SK-N-SH (cell line): ENCODE results near the gene AUTS2. TPM values are rescaled to one million over a fixed set of nuclear protein-coding genes. Genes with fewer than 3 reads are reported as not detected.
A peak's percentile ranks its signal among the peaks of the same experiment; 100 is the strongest.

Experiments used
- CTCF ChIA-PET: fragments of 300-600, 350-600 bp; formaldehyde crosslinking; extraction: SDS; loops from one replicate; lab custom pipeline; 2021; lab: Yijun Ruan, JAX
- POLR2A ChIA-PET: fragments of 350-600 bp; sonication (Branson Sonifier 250); formaldehyde crosslinking; extraction: SDS; loops from one replicate; lab custom pipeline; 2020; ENCODE audit warnings: antibody characterized with exemption, inconsistent platforms; lab: Yijun Ruan, JAX
- DNase-seq: peaks from one replicate; pipeline ENCODE4 v3.0.0; 2012
- H2AFZ ChIP-seq: fragments of 200-600 bp; sonication (generic); 2 replicates; pipeline ENCODE4 v1.8.1; 2016; ENCODE audit warnings: antibody characterized with exemption, mild to moderate bottlenecking, low read depth
- H3F3A ChIP-seq: fragments of 200-600 bp; sonication (generic); replicated peaks from 2 replicates; pipeline ENCODE3; 2016; ENCODE audit warnings: antibody characterized with exemption, mild to moderate bottlenecking; ENCODE audit not compliant: insufficient read depth
- H3K27ac ChIP-seq, 2 experiments: fragments of 200-500 bp in 1 of 2; fragments of 200-600 bp in 1 of 2; sonication (Bioruptor generic) in 1 of 2; sonication (generic), shearing (Covaris generic) in 1 of 2; 2 replicates each; pipeline versions ENCODE4 v1.5.1 to v1.6.1; 2014 to 2016; ENCODE audit warnings: low read depth in 2 of 2, inconsistent platforms in 1 of 2, low read length in 1 of 2, mild to moderate bottlenecking in 1 of 2, mixed read lengths in 1 of 2
- H3K27me3 ChIP-seq: fragments of 200-600 bp; sonication (generic), shearing (Covaris generic); 2 replicates; pipeline ENCODE4 v1.6.1; 2016; ENCODE audit warnings: mixed run types; ENCODE audit not compliant: insufficient read depth
- H3K36me3 ChIP-seq, 2 experiments: fragments of 200-500 bp in 1 of 2; fragments of 200-600 bp in 1 of 2; sonication (Bioruptor generic) in 1 of 2; sonication (generic) in 1 of 2; replicated peaks in 1 of 2; 2 replicates each; pipeline versions ENCODE3 to v1.5.1; 2014 to 2016; ENCODE audit warnings: low read length in 1 of 2, mild to moderate bottlenecking in 1 of 2; ENCODE audit not compliant: insufficient read depth in 2 of 2, control insufficient read depth in 1 of 2
- H3K4me1 ChIP-seq, 2 experiments: fragments of 200-500 bp in 1 of 2; fragments of 200-600 bp in 1 of 2; sonication (Bioruptor generic) in 1 of 2; sonication (generic), shearing (Covaris generic) in 1 of 2; 2 replicates each; pipeline versions ENCODE4 v1.5.1 to v1.6.1; 2014 to 2016; ENCODE audit warnings: low read depth in 1 of 2, low read length in 1 of 2, mixed run types in 1 of 2; ENCODE audit not compliant: insufficient read depth in 2 of 2, control insufficient read depth in 1 of 2
- H3K4me2 ChIP-seq: fragments of 200-600 bp; sonication (generic), shearing (Covaris generic); 2 replicates; pipeline ENCODE4 v1.6.1; 2017; ENCODE audit warnings: mixed run types
- H3K4me3 ChIP-seq, 2 experiments: fragments of 200-500 bp in 1 of 2; fragments of 200-600 bp in 1 of 2; sonication (Bioruptor generic) in 1 of 2; sonication (generic), shearing (Covaris generic) in 1 of 2; 2 replicates each; pipeline versions ENCODE4 v1.5.1 to v1.8.1; 2014 to 2016; ENCODE audit warnings: low read depth in 2 of 2, inconsistent platforms in 1 of 2, low read length in 1 of 2, mild to moderate bottlenecking in 1 of 2, mixed read lengths in 1 of 2, moderate library complexity in 1 of 2
- H3K79me2 ChIP-seq: fragments of 200-600 bp; sonication (generic); 2 replicates; pipeline ENCODE4 v1.8.1; 2017; ENCODE audit warnings: mild to moderate bottlenecking; ENCODE audit not compliant: insufficient read depth
- H3K9ac ChIP-seq: fragments of 200-600 bp; sonication (generic); 2 replicates; pipeline ENCODE4 v1.6.1; 2017; ENCODE audit warnings: mixed run types
- H3K9me2 ChIP-seq: fragments of 200-600 bp; sonication (generic); 2 replicates; pipeline ENCODE4 v1.6.1; 2017; ENCODE audit warnings: mixed run types
- H3K9me3 ChIP-seq: fragments of 200-600 bp; sonication (generic); 2 replicates; pipeline ENCODE4 v1.6.1; 2017; ENCODE audit warnings: mixed run types, mild to moderate bottlenecking, moderate library complexity
- H4K20me1 ChIP-seq: fragments of 200-600 bp; sonication (generic); 2 replicates; pipeline ENCODE4 v1.6.1; 2017; ENCODE audit warnings: mild to moderate bottlenecking, mixed run types; ENCODE audit not compliant: insufficient read depth
- CHD2 ChIP-seq: fragments of 150-350 bp; IDR thresholded peaks from 2 replicates; pipeline ENCODE4 v1.6.1; 2018; ENCODE audit warnings: low read length; ENCODE audit not compliant: partially characterized antibody
- EP300 ChIP-seq, 2 experiments: IDR thresholded peaks; 2 replicates each; pipeline versions ENCODE4 v1.4.0 to v1.6.1; 2012; ENCODE audit warnings: borderline replicate concordance in 1 of 2, low read depth in 1 of 2, low read length in 1 of 2
- FOXJ3 ChIP-seq: sonication (generic); formaldehyde crosslinking; IDR thresholded peaks from 2 replicates; pipeline ENCODE4 v1.5.1; 2020; ENCODE audit warnings: mild to moderate bottlenecking, missing genetic modification reagents
- FOXM1 ChIP-seq: IDR thresholded peaks from 2 replicates; pipeline ENCODE4 v1.4.0; 2012; ENCODE audit warnings: low read depth, mild to moderate bottlenecking
- IRF3 ChIP-seq: fragments of 150-350 bp; IDR thresholded peaks from 2 replicates; pipeline ENCODE4 v1.6.1; 2016; ENCODE audit warnings: mild to moderate bottlenecking, low read depth, low read length
- JUND ChIP-seq: IDR thresholded peaks from 2 replicates; pipeline ENCODE4 v1.4.0; 2012
- MAX ChIP-seq: IDR thresholded peaks from 2 replicates; pipeline ENCODE4 v1.4.0; 2012; ENCODE audit warnings: low read depth
- MEF2A ChIP-seq: IDR thresholded peaks from 2 replicates; pipeline ENCODE4 v1.4.0; 2012; ENCODE audit warnings: low read depth, borderline replicate concordance
- MXI1 ChIP-seq: IDR thresholded peaks from 2 replicates; pipeline ENCODE4 v1.6.1; 2012; ENCODE audit warnings: mild to moderate bottlenecking, low read depth, low read length, improper control_type of control experiment
- NRF1 ChIP-seq: IDR thresholded peaks from 2 replicates; pipeline ENCODE4 v1.6.1; 2012; ENCODE audit warnings: low read depth, mild to moderate bottlenecking, low read length
- PBX3 ChIP-seq: IDR thresholded peaks from 2 replicates; pipeline ENCODE4; 2012
- POLR2AphosphoS5 ChIP-seq: IDR thresholded peaks from 2 replicates; pipeline ENCODE4 v1.6.1; 2012; ENCODE audit warnings: low read depth, low read length
- RAD21 ChIP-seq: IDR thresholded peaks from 2 replicates; pipeline ENCODE4 v1.6.1; 2012; ENCODE audit warnings: mild to moderate bottlenecking, low read length
- RCOR1 ChIP-seq: fragments of 150-350 bp; IDR thresholded peaks from 2 replicates; pipeline ENCODE4 v1.6.1; 2017; ENCODE audit warnings: antibody characterized with exemption, low read length
- RFX5 ChIP-seq: IDR thresholded peaks from 2 replicates; pipeline ENCODE4 v1.6.1; 2012; ENCODE audit warnings: mild to moderate bottlenecking, improper control_type of control experiment, low read length
- SMC3 ChIP-seq: IDR thresholded peaks from 2 replicates; pipeline ENCODE4 v1.6.1; 2012; ENCODE audit warnings: low read depth, low read length, improper control_type of control experiment
- TAF1 ChIP-seq: IDR thresholded peaks from 2 replicates; pipeline ENCODE4 v1.6.1; 2012; ENCODE audit warnings: low read depth, mild to moderate bottlenecking, low read length, moderate library complexity, borderline replicate concordance
- TCF12 ChIP-seq: IDR thresholded peaks from 2 replicates; pipeline ENCODE4 v1.4.0; 2012
- USF1 ChIP-seq: IDR thresholded peaks from 2 replicates; pipeline ENCODE4 v1.4.0; 2012; ENCODE audit warnings: low read depth, borderline replicate concordance
- USF2 ChIP-seq: fragments of 150-350 bp; IDR thresholded peaks from 2 replicates; pipeline ENCODE4 v1.6.1; 2017; ENCODE audit warnings: antibody characterized with exemption, low read length, low read depth, borderline replicate concordance
- YY1 ChIP-seq: IDR thresholded peaks from 2 replicates; pipeline ENCODE4 v1.4.0; 2012; ENCODE audit warnings: low read depth, mild to moderate bottlenecking
- ZBTB33 ChIP-seq: IDR thresholded peaks from 2 replicates; pipeline ENCODE4 v1.4.0; 2012; ENCODE audit warnings: low read depth, borderline replicate concordance
- WGBS: methylation state at CpG from one replicate; pipeline ENCODE4 v1.1.6; 2017; ENCODE audit warnings: low lambda C conversion rate; 5-methylcytosine and 5-hydroxymethylcytosine counted together
- polyA plus RNA-seq, 3 experiments: library from polyadenylated mRNA; depleted of rRNA; stranded (reverse); fragments of >200 nt; gene quantifications; 2 replicates each; pipeline ENCODE4 v1.2.3, GENCODE V29; 2012

AUTS2 gene
- polyA plus RNA-seq, 1 of the 3 experiments (the other 2 are of a cell fraction) = 15.6 TPM

GRCh38 chr7:69817121-69817520 lies 218.8 kb downstream of the AUTS2 start (continued):
- TF ChIP-seq RAD21 (peak; percentile 3; the same call in 1 of the 2 replicates), POLR2AphosphoS5 (0 out of 2 replicates have a peak, but pooled peaks have one; percentile 17), PBX3 (peak; percentile 67), ZBTB33 (no peak), MEF2A (no peak), RCOR1 (no peak), EP300 (IDR thresholded peaks at IDR 0.05; ENCODE audit: borderline replicate concordance in 1 of 2, low read depth in 1 of 2, low read length in 1 of 2) (peak in 1 of 2 experiments; percentile 55; a peak in 1 of 4 replicates), USF1 (no peak), FOXM1 (no peak), IRF3 (no peak), MAX (no peak)

GRCh38 chr7:69817841-69818635 lies 219.8 kb downstream of the AUTS2 start:
- H3K9me2 ChIP-seq = no peaks in the 10 kb centered on the region
- H3K4me3 ChIP-seq = no peak overlapping the region
- H3K4me2 ChIP-seq = peak overlapping the region; percentile 33; the same call in 1 of the 2 replicates
- no peaks in the 10 kb centered on the region for H3F3A ChIP-seq
- WGBS = 42% methylated on average over 5 of the region's 5 CpGs
- peaks cover 3% of the 10 kb centered on the region for H3K79me2 ChIP-seq
- H3K4me1 ChIP-seq = peaks cover 18 to 49% of the 10 kb centered on the region in 2 experiments
- POLR2A ChIA-PET = no interaction called here
- no peaks in the 10 kb centered on the region for H3K27me3 ChIP-seq
- H3K27ac ChIP-seq = peak overlapping the region in 1 of 2 experiments; percentile 61; a peak in 2 of 4 replicates
- peak; percentile 74 for DNase-seq
- no peaks in the 10 kb centered on the region; the same call in 1 of the 2 replicates for H4K20me1 ChIP-seq
- CTCF ChIA-PET = interaction anchor here (0.8 to 1.4 kb wide), 3 partner anchors 56 to 114 kb away, joined by 3 to 4 read pairs (median 4); no protein-coding TSS in a partner anchor
- H3K9ac ChIP-seq = no peak overlapping the region
- no peaks in the 10 kb centered on the region for H3K36me3 ChIP-seq
- no peak overlapping the region for H2AFZ ChIP-seq
- H3K9me3 ChIP-seq = no peaks in the 10 kb centered on the region
- TF ChIP-seq SMC3 (no peak; the same call in 1 of the 2 replicates), FOXM1 (no peak), TAF1 (no peak), TCF12 (peak; percentile 84), MXI1 (0 out of 2 replicates have a peak, but pooled peaks have one; percentile 19), FOXJ3 (CRISPR knock-in tag) (0 out of 2 replicates have a peak, but pooled peaks have one; percentile 31), JUND (no peak), RAD21 (peak; percentile 39), YY1 (no peak), MAX (no peak), USF2 (no peak), RFX5 (0 out of 2 replicates have a peak, but pooled peaks have one; percentile 39), PBX3 (peak; percentile 70), NRF1 (no peak), CHD2 (no peak)
